H9 (cell line): ENCODE data around the gene DOC2B. TPM values are rescaled to one million over a fixed set of nuclear protein-coding genes. Genes with fewer than 3 reads are reported as not detected.

Source experiments
- DNase-seq: peaks from one replicate; pipeline ENCODE4 v3.0.0-alpha.2; 2017
- H2AFZ ChIP-seq: one replicate; pipeline ENCODE4 v1.6.1; 2013; ENCODE audit warnings: mild to moderate bottlenecking, low read length, control low read depth, moderate library complexity
- H2AK5ac ChIP-seq: 2 replicates; pipeline ENCODE4 v1.6.1; 2013; ENCODE audit warnings: low read length, control low read depth, mixed read lengths; ENCODE audit not compliant: insufficient read length
- H2BK120ac ChIP-seq: one replicate; pipeline ENCODE4 v1.6.1; 2013; ENCODE audit warnings: low read depth, mild to moderate bottlenecking, low read length, control low read depth, inconsistent platforms; ENCODE audit not compliant: poor library complexity, severe bottlenecking
- H2BK12ac ChIP-seq: 2 replicates; pipeline ENCODE4 v1.6.1; 2013; ENCODE audit warnings: low read length, control low read depth, mixed read lengths, low read depth; ENCODE audit not compliant: insufficient read length
- H2BK15ac ChIP-seq: 2 replicates; pipeline ENCODE4 v1.6.1; 2013; ENCODE audit warnings: low read depth, low read length, control low read depth
- H2BK20ac ChIP-seq: one replicate; pipeline ENCODE4 v1.6.1; 2013; ENCODE audit warnings: low read depth, mild to moderate bottlenecking, low read length, control low read depth, inconsistent platforms; ENCODE audit not compliant: poor library complexity, severe bottlenecking
- H2BK5ac ChIP-seq: 2 replicates; pipeline ENCODE4 v1.6.1; 2013; ENCODE audit warnings: low read length, control low read depth, mixed read lengths; ENCODE audit not compliant: insufficient read length
- H3K14ac ChIP-seq: 2 replicates; pipeline ENCODE4 v1.6.1; 2013; ENCODE audit warnings: low read length, control low read depth; ENCODE audit not compliant: insufficient read depth
- H3K18ac ChIP-seq: 2 replicates; pipeline ENCODE4 v1.6.1; 2013; ENCODE audit warnings: low read depth, mild to moderate bottlenecking, mixed read lengths, low read length, control low read depth; ENCODE audit not compliant: insufficient read length
- H3K23ac ChIP-seq: 2 replicates; pipeline ENCODE4 v1.6.1; 2013; ENCODE audit warnings: low read length, control low read depth, mixed read lengths, low read depth; ENCODE audit not compliant: insufficient read length
- H3K23me2 ChIP-seq: 2 replicates; pipeline ENCODE4 v1.6.1; 2013; ENCODE audit warnings: low read depth, mild to moderate bottlenecking, mixed read lengths, low read length, control low read depth; ENCODE audit not compliant: insufficient read length, poor library complexity, severe bottlenecking
- H3K27ac ChIP-seq: 2 replicates; pipeline ENCODE4 v1.5.1; 2013; ENCODE audit warnings: low read length, control low read depth, mixed read lengths, low read depth; ENCODE audit not compliant: insufficient read length
- H3K27me3 ChIP-seq: 2 replicates; pipeline ENCODE4 v1.6.1; 2013; ENCODE audit warnings: low read length, control low read depth, inconsistent platforms; ENCODE audit not compliant: insufficient read depth
- H3K4ac ChIP-seq: 2 replicates; pipeline ENCODE4 v1.6.1; 2013; ENCODE audit warnings: low read depth, mild to moderate bottlenecking, control low read depth, inconsistent platforms, low read length, moderate library complexity
- H3K4me1 ChIP-seq: 2 replicates; pipeline ENCODE4 v1.6.1; 2013; ENCODE audit warnings: low read length, control low read depth, inconsistent platforms; ENCODE audit not compliant: insufficient read depth
- H3K4me2 ChIP-seq: 2 replicates; pipeline ENCODE4 v1.6.1; 2013; ENCODE audit warnings: low read length, control low read depth, mixed read lengths; ENCODE audit not compliant: insufficient read length, insufficient read depth
- H3K56ac ChIP-seq: 2 replicates; pipeline ENCODE4 v1.6.1; 2013; ENCODE audit warnings: low read depth, mild to moderate bottlenecking, mixed read lengths, low read length, control low read depth; ENCODE audit not compliant: insufficient read length
- H3K79me1 ChIP-seq: 2 replicates; pipeline ENCODE4 v1.6.1; 2013; ENCODE audit warnings: low read depth, mild to moderate bottlenecking, moderate library complexity, low read length, control low read depth, inconsistent platforms; ENCODE audit not compliant: insufficient read depth, poor library complexity, severe bottlenecking
- H3K79me2 ChIP-seq: 2 replicates; pipeline ENCODE4 v1.6.1; 2013; ENCODE audit warnings: low read length, control low read depth, inconsistent platforms; ENCODE audit not compliant: insufficient read depth
- H3K9ac ChIP-seq: 2 replicates; pipeline ENCODE4 v1.6.1; 2013; ENCODE audit warnings: low read length, control low read depth, mixed read lengths; ENCODE audit not compliant: insufficient read length; ENCODE audit errors: extremely low read depth
- H3K9me3 ChIP-seq: one replicate; pipeline ENCODE4 v1.6.1; 2013; ENCODE audit warnings: low read depth, low read length, inconsistent platforms; ENCODE audit not compliant: control insufficient read depth
- H3T11ph ChIP-seq: one replicate; pipeline ENCODE4 v1.6.1; 2013; ENCODE audit warnings: mild to moderate bottlenecking, low read length, control low read depth, inconsistent platforms
- H4K20me1 ChIP-seq: one replicate; pipeline ENCODE4 v1.6.1; 2013; ENCODE audit not compliant: control insufficient read depth, insufficient read length, insufficient read depth
- H4K5ac ChIP-seq: 2 replicates; pipeline ENCODE4 v1.6.1; 2013; ENCODE audit warnings: low read depth, mild to moderate bottlenecking, mixed read lengths, low read length, control low read depth; ENCODE audit not compliant: insufficient read length
- H4K8ac ChIP-seq: replicated peaks from 2 replicates; pipeline ENCODE4 v1.6.1; 2013; ENCODE audit warnings: low read length, control low read depth, mixed read lengths, low read depth; ENCODE audit not compliant: insufficient read length
- H4K91ac ChIP-seq: 2 replicates; pipeline ENCODE4 v1.6.1; 2013; ENCODE audit warnings: low read depth, mild to moderate bottlenecking, moderate library complexity, mixed read lengths, low read length, control low read depth; ENCODE audit not compliant: insufficient read length
- H3K27ac Mint-ChIP-seq, 3 experiments: 2 replicates in 2 of 3; 3 replicates in 1 of 3; pipeline ENCODE4 v1.8.0; 2020 to 2021; ENCODE audit warnings: mixed read lengths in 3 of 3, mild to moderate bottlenecking in 1 of 3, moderate library complexity in 1 of 3
- H3K27me3 Mint-ChIP-seq: 2 replicates; pipeline ENCODE4 v1.8.0; 2021; ENCODE audit warnings: low read depth, mild to moderate bottlenecking, moderate library complexity, mixed read lengths
- H3K36me3 Mint-ChIP-seq, 3 experiments: 2 replicates in 2 of 3; 3 replicates in 1 of 3; pipeline ENCODE4 v1.8.0; 2020 to 2021; ENCODE audit warnings: low read depth in 3 of 3, mixed read lengths in 3 of 3; ENCODE audit not compliant: insufficient read depth in 1 of 3
- H3K4me1 Mint-ChIP-seq, 2 experiments: 2 replicates each; pipeline ENCODE4 v1.8.0; 2020; ENCODE audit warnings: mixed read lengths in 2 of 2
- H3K4me3 Mint-ChIP-seq, 2 experiments: 2 replicates in 1 of 2; 3 replicates in 1 of 2; pipeline ENCODE4 v1.8.0; 2020 to 2021; ENCODE audit warnings: mild to moderate bottlenecking in 2 of 2, mixed read lengths in 2 of 2, moderate library complexity in 1 of 2
- H3K9me3 Mint-ChIP-seq, 2 experiments: 2 replicates in 1 of 2; 3 replicates in 1 of 2; pipeline ENCODE4 v1.8.0; 2020; ENCODE audit warnings: mild to moderate bottlenecking in 2 of 2, mixed read lengths in 2 of 2, moderate library complexity in 1 of 2
- WGBS: extraction: QIAGEN DNeasy Blood & Tissue Kit; methylation state at CpG from one replicate; pipeline ENCODE4 v1.1.7; 2013; ENCODE audit warnings: missing lambda C conversion rate, low lambda C conversion rate, mixed read lengths; ENCODE audit not compliant: insufficient read length; ENCODE audit errors: extremely low coverage; 5-methylcytosine and 5-hydroxymethylcytosine counted together
- total RNA-seq: library from RNA; stranded (reverse); gene quantifications from 2 replicates; pipeline ENCODE4 v1.2.1, GENCODE V29; 2021
- TF ChIP-seq, protein P1 (sequence below): fragments of 200-600 bp; sonication (generic); conservative IDR thresholded peaks from 3 replicates; pipeline ENCODE4 v1.8.0; 2021; ENCODE audit warnings: antibody characterized with exemption, mild to moderate bottlenecking

The DOC2B gene
- total RNA-seq, 1 experiment from 2014 or later: 2.1 TPM

DNA sequence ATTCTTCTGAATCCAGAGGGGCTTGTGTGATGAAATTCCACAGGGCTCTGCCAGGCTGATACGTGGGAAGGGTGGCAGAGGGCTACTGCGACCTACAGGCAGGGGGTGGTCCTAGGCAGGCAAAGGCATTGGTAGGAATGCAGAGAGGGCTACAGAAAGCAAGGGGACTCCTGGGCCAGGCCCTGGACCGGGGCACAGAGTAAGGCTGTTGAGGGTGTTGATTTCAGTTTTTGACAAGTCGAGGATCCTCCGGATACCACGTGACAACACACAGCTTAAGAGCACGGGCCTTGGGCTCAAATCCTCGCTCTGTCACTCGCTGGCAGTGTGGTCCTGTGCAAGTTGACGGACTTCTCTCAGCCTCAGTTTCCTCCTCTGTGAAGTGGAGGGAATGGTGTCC lies 19.1 kb upstream of the DOC2B start:
- H4K20me1 ChIP-seq: peaks cover 3% of the 10 kb centered on the region
- no peaks in the 10 kb centered on the region for H3K9me3 ChIP-seq
- TF ChIP-seq, protein P1, sequence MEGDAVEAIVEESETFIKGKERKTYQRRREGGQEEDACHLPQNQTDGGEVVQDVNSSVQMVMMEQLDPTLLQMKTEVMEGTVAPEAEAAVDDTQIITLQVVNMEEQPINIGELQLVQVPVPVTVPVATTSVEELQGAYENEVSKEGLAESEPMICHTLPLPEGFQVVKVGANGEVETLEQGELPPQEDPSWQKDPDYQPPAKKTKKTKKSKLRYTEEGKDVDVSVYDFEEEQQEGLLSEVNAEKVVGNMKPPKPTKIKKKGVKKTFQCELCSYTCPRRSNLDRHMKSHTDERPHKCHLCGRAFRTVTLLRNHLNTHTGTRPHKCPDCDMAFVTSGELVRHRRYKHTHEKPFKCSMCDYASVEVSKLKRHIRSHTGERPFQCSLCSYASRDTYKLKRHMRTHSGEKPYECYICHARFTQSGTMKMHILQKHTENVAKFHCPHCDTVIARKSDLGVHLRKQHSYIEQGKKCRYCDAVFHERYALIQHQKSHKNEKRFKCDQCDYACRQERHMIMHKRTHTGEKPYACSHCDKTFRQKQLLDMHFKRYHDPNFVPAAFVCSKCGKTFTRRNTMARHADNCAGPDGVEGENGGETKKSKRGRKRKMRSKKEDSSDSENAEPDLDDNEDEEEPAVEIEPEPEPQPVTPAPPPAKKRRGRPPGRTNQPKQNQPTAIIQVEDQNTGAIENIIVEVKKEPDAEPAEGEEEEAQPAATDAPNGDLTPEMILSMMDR: no peak
- H2BK15ac ChIP-seq: no peak overlapping the region
- H4K8ac ChIP-seq: no peak overlapping the region
- H3K4me1 ChIP-seq: no peaks in the 10 kb centered on the region
- H3K36me3 Mint-ChIP-seq: peaks cover 0 to 4% (median 2%) of the 10 kb centered on the region in 3 experiments; a peak in 5 of 7 replicates
- no peak overlapping the region for H3K14ac ChIP-seq
- no peak overlapping the region for H2AK5ac ChIP-seq
- no peak overlapping the region for H3K27ac ChIP-seq
- no peak overlapping the region for H2BK20ac ChIP-seq
- H3K27me3 Mint-ChIP-seq: peaks cover 15% of the 10 kb centered on the region
- peak overlapping the region in 1 of 2 experiments; percentile 16; a peak in 1 of 5 replicates for H3K4me3 Mint-ChIP-seq
- no peak overlapping the region for H3K23ac ChIP-seq
- no peak overlapping the region for H2BK12ac ChIP-seq
- no peaks in the 10 kb centered on the region for H3K27me3 ChIP-seq
- H2BK5ac ChIP-seq: no peak overlapping the region
- no peak overlapping the region for H2AFZ ChIP-seq
- H3K9me3 Mint-ChIP-seq: peaks cover 3 to 10% of the 10 kb centered on the region in 2 experiments; a peak in 3 of 5 replicates
- H3K27ac Mint-ChIP-seq: no peak overlapping the region; a peak in 3 of 7 replicates
- H3T11ph ChIP-seq: no peak overlapping the region
- no peaks in the 10 kb centered on the region for H3K79me1 ChIP-seq
- WGBS: no CpG with 5 or more reads among the region's 10 CpGs
- H3K4me2 ChIP-seq: no peak overlapping the region
- no peaks in the 10 kb centered on the region for H3K79me2 ChIP-seq
- no peak overlapping the region for H3K56ac ChIP-seq
- no peak for DNase-seq
- no peak overlapping the region for H3K18ac ChIP-seq
- H3K4me1 Mint-ChIP-seq: peaks cover 22 to 42% of the 10 kb centered on the region in 2 experiments
- H3K23me2 ChIP-seq: no peaks in the 10 kb centered on the region
- no peak overlapping the region for H4K91ac ChIP-seq
- H3K4ac ChIP-seq: no peak overlapping the region
- H2BK120ac ChIP-seq: no peak overlapping the region
- no peak overlapping the region for H4K5ac ChIP-seq
- no peak overlapping the region for H3K9ac ChIP-seq
